ENCODE results near the gene MTF2.

DNA sequence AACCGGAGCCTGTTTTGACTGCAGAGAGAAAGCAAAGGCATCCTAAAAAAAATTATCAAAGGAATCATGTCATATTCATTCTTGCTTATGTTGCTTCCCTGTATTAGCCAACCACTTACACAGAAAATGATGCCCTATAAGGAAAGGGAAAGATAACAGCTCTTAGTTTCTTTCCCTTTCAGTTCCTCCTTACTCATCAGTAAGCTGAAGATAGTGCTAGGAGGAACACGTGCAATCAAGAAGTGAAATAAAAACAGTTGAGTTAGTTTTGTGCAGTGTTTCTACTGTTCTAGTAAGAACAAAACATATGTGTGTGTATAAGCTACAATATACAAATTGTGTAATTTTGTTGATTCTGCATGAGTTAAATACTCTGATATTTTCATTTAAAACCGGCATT is 45.3 kb upstream of the MTF2 start:
- TF ChIP-seq, protein P1, sequence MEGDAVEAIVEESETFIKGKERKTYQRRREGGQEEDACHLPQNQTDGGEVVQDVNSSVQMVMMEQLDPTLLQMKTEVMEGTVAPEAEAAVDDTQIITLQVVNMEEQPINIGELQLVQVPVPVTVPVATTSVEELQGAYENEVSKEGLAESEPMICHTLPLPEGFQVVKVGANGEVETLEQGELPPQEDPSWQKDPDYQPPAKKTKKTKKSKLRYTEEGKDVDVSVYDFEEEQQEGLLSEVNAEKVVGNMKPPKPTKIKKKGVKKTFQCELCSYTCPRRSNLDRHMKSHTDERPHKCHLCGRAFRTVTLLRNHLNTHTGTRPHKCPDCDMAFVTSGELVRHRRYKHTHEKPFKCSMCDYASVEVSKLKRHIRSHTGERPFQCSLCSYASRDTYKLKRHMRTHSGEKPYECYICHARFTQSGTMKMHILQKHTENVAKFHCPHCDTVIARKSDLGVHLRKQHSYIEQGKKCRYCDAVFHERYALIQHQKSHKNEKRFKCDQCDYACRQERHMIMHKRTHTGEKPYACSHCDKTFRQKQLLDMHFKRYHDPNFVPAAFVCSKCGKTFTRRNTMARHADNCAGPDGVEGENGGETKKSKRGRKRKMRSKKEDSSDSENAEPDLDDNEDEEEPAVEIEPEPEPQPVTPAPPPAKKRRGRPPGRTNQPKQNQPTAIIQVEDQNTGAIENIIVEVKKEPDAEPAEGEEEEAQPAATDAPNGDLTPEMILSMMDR (IDR thresholded peaks at IDR 0.05): no peak
- no peak for TF ChIP-seq POLR2A (IDR thresholded peaks at IDR 0.05; ENCODE audit: low read depth)
